ENCODE results near the gene CREBL2.
"Not testable (repeated sequence)": the region's sequence is repeated elsewhere in the genome, so short reads cannot be mapped to it uniquely, and the experiment has no call there.

CREBL2 gene

GRCh38 chr12:12613344-12613743 is 1.7 kb downstream of the CREBL2 start:
- no peak overlapping the region for H3K9ac ChIP-seq (ENCODE audit: low read length)
- H3K27me3 ChIP-seq (ENCODE audit: insufficient read depth, low read length): no peaks in the 10 kb centered on the region
- no peaks in the 10 kb centered on the region for H4K20me1 ChIP-seq (ENCODE audit: insufficient read depth, low read length)
- H3K4me1 ChIP-seq (ENCODE audit: insufficient read depth, low read length, severe bottlenecking): peaks cover 24% of the 10 kb centered on the region
- no peak overlapping the region for H2AFZ ChIP-seq (ENCODE audit: low read length)
- H3K79me2 ChIP-seq (ENCODE audit: insufficient read depth, low read length): no peaks in the 10 kb centered on the region
- peak overlapping the region; percentile 35 for H3K4me3 ChIP-seq (ENCODE audit: low read depth, low read length, poor library complexity, severe bottlenecking)
- H3K9me3 ChIP-seq (ENCODE audit: low read length): no peaks in the 10 kb centered on the region
- no peak overlapping the region for H3K27ac ChIP-seq (ENCODE audit: low read depth, low read length, poor library complexity, severe bottlenecking)
- no peaks in the 10 kb centered on the region for H3K36me3 ChIP-seq (ENCODE audit: insufficient read depth, low read length)
- H3K4me2 ChIP-seq (ENCODE audit: low read length): peak overlapping the region; percentile 44
- H3K9me2 ChIP-seq (ENCODE audit: low read depth, low read length): no peaks in the 10 kb centered on the region
- H3F3A ChIP-seq (ENCODE audit: insufficient read depth, low read length): no peaks in the 10 kb centered on the region
- TF ChIP-seq CTCF (IDR thresholded peaks at IDR 0.05; ENCODE audit: low read length): no peak
- TF ChIP-seq EZH2 (IDR thresholded peaks at IDR 0.05; ENCODE audit: borderline replicate concordance, low read length): no peak

- H3K9ac ChIP-seq (ENCODE audit: low read length): no peak overlapping the region
- H3K27ac ChIP-seq (ENCODE audit: low read depth, low read length, poor library complexity, severe bottlenecking): no peak overlapping the region
- TF ChIP-seq EZH2 (IDR thresholded peaks at IDR 0.05; ENCODE audit: borderline replicate concordance, low read length) (no peak), CTCF (IDR thresholded peaks at IDR 0.05; ENCODE audit: low read length) (no peak)
- no peak overlapping the region for H3K4me3 ChIP-seq (ENCODE audit: low read depth, low read length, poor library complexity, severe bottlenecking)
- H3K4me1 ChIP-seq (ENCODE audit: insufficient read depth, low read length, severe bottlenecking): peaks cover 24% of the 10 kb centered on the region
- H3F3A ChIP-seq (ENCODE audit: insufficient read depth, low read length): no peaks in the 10 kb centered on the region
- H3K9me3 ChIP-seq (ENCODE audit: low read length): no peaks in the 10 kb centered on the region
- no peak overlapping the region for H3K4me2 ChIP-seq (ENCODE audit: low read length)
- no peaks in the 10 kb centered on the region for H3K9me2 ChIP-seq (ENCODE audit: low read depth, low read length)
- no peaks in the 10 kb centered on the region for H4K20me1 ChIP-seq (ENCODE audit: insufficient read depth, low read length)
- no peaks in the 10 kb centered on the region for H3K27me3 ChIP-seq (ENCODE audit: insufficient read depth, low read length)
- H3K36me3 ChIP-seq (ENCODE audit: insufficient read depth, low read length): no peaks in the 10 kb centered on the region
- H2AFZ ChIP-seq (ENCODE audit: low read length): no peak overlapping the region
- no peaks in the 10 kb centered on the region for H3K79me2 ChIP-seq (ENCODE audit: insufficient read depth, low read length)
Measured at GRCh38 chr12:12614342-12614741, 2.7 kb downstream of the CREBL2 start.

- Histone ChIP-seq H2AFZ (ENCODE audit: low read length) (no peak overlapping the region), H3K9ac (ENCODE audit: low read length) (no peak overlapping the region), H3F3A (ENCODE audit: insufficient read depth, low read length) (no peaks in the 10 kb centered on the region), H3K4me2 (ENCODE audit: low read length) (no peak overlapping the region), H3K9me2 (ENCODE audit: low read depth, low read length) (no peaks in the 10 kb centered on the region), H3K79me2 (ENCODE audit: insufficient read depth, low read length) (no peaks in the 10 kb centered on the region), H3K36me3 (ENCODE audit: insufficient read depth, low read length) (no peaks in the 10 kb centered on the region), H3K9me3 (ENCODE audit: low read length) (no peaks in the 10 kb centered on the region), H3K4me1 (ENCODE audit: insufficient read depth, low read length, severe bottlenecking) (peaks cover 17% of the 10 kb centered on the region), H3K27me3 (ENCODE audit: insufficient read depth, low read length) (no peaks in the 10 kb centered on the region), H3K27ac (ENCODE audit: low read depth, low read length, poor library complexity, severe bottlenecking) (no peak overlapping the region), H3K4me3 (ENCODE audit: low read depth, low read length, poor library complexity, severe bottlenecking) (no peak overlapping the region), H4K20me1 (ENCODE audit: insufficient read depth, low read length) (no peaks in the 10 kb centered on the region)
- no peak for TF ChIP-seq EZH2 (IDR thresholded peaks at IDR 0.05; ENCODE audit: borderline replicate concordance, low read length)
- TF ChIP-seq CTCF (IDR thresholded peaks at IDR 0.05; ENCODE audit: low read length): no peak
Measured at GRCh38 chr12:12616512-12617310, 5.0 kb downstream of the CREBL2 start.

GRCh38 chr12:12618064-12618463 is 6.4 kb downstream of the CREBL2 start:
- H3K27me3 ChIP-seq (ENCODE audit: insufficient read depth, low read length); H3K79me2 ChIP-seq (ENCODE audit: insufficient read depth, low read length): not testable (repeated sequence)

More at GRCh38 chr12:12618064-12618463, 6.4 kb downstream of the CREBL2 start:
- not testable (repeated sequence) for H2AFZ ChIP-seq (ENCODE audit: low read length); H3K4me2 ChIP-seq (ENCODE audit: low read length); H3K27ac ChIP-seq (ENCODE audit: low read depth, low read length, poor library complexity, severe bottlenecking); H3F3A ChIP-seq (ENCODE audit: insufficient read depth, low read length); H3K9ac ChIP-seq (ENCODE audit: low read length); H3K9me2 ChIP-seq (ENCODE audit: low read depth, low read length); H3K9me3 ChIP-seq (ENCODE audit: low read length); H4K20me1 ChIP-seq (ENCODE audit: insufficient read depth, low read length); H3K4me3 ChIP-seq (ENCODE audit: low read depth, low read length, poor library complexity, severe bottlenecking); H3K36me3 ChIP-seq (ENCODE audit: insufficient read depth, low read length)
- H3K4me1 ChIP-seq (ENCODE audit: insufficient read depth, low read length, severe bottlenecking): peaks cover 19% of the 10 kb centered on the region

Measured in OCI-LY1 (cell line).